ENCODE results near the gene FRS3. TPM values are rescaled to one million over a fixed set of nuclear protein-coding genes. Genes with fewer than 3 reads are reported as not detected.

The FRS3 gene
- total and polyA plus RNA-seq, 9 of the 15 experiments (the other 6 are each of a cell fraction or from before 2014, with no cell fraction given) = 0.03 to 3.7 (median 1.6) TPM

DNA sequence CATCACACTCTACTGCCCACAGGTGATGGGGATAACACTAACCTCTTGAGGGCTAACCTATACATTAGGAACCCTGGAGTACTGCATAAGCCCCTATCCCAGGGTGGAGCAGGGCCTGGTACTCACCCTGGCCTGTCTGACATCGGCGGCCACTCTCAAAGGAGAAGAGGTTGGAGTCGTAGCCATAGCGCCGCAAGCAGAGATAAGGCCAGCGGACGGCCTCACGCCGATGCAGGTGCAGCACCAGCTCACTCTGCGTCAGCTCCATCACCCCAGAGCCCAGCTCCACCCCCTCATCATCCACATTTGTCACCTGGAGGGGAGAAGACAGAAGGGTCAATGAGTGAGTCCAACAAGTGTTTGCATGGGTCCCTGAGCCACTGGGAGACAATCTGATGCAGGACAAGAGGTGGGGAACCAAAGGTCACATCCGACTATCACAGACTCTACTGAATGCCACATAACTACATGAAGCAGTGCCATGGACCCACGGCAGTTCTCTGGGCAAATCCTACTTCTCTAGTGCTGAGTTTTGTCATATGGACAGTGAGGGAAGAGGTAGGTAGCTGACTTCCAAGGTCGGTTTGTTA, 4.3 kb downstream of the FRS3 start:
- Histone ChIP-seq H2AFZ (ENCODE audit: low read depth, low read length) (no peak overlapping the region), H3K27ac (ENCODE audit: extremely low read depth, low read depth, low read length) (no peak overlapping the region), H3K4me2 (ENCODE audit: insufficient read depth, low read length) (no peak overlapping the region), H3K9me1 (ENCODE audit: control insufficient read depth, insufficient read depth, low read length) (no peaks in the 10 kb centered on the region), H4K20me1 (replicated peaks; ENCODE audit: control insufficient read depth, insufficient read depth, low read length) (no peaks in the 10 kb centered on the region; the same call in 1 of the 2 replicates), H3K9ac (ENCODE audit: insufficient read depth in 1 of 2, low read depth in 2 of 2, low read length in 2 of 2) (no peak overlapping the region), H3K4me1 (replicated peaks in 1 of 2; ENCODE audit: control insufficient read depth in 2 of 2, insufficient read depth in 2 of 2, low read length in 2 of 2) (peaks cover 0 to 20% of the 10 kb centered on the region in 2 experiments; a peak in 3 of 5 replicates), H3K9me3 (replicated peaks; ENCODE audit: control insufficient read depth, insufficient read depth, low read depth, low read length) (no peaks in the 10 kb centered on the region), H3K36me3 (ENCODE audit: control insufficient read depth, insufficient read depth, low read length) (peaks cover 22% of the 10 kb centered on the region; the same call in 2 of the 3 replicates), H3K4me3 (no peak overlapping the region), H3K27me3 (ENCODE audit: control insufficient read depth in 2 of 2, insufficient read depth in 2 of 2, low read length in 2 of 2) (no peaks in the 10 kb centered on the region), H3K79me2 (ENCODE audit: control insufficient read depth, insufficient read depth, low read length) (peaks cover 6% of the 10 kb centered on the region; the same call in 1 of the 3 replicates)
- in situ Hi-C loops (cut with MboI) = no loop called here
- DNase-seq (ENCODE audit: extremely low read depth in 1 of 4, low spot score in 3 of 4) (no peak), ATAC-seq (no peak), FAIRE-seq (no peak)
- no TSS peak for BruUV-seq (replicated peaks)
- ChIA-PET CTCF (ENCODE audit: low intra/inter-chr PET ratio) (interaction anchor here (0.7 to 4.3 kb wide), 4 partner anchors 40 to 377 kb away, joined by 3 to 30 read pairs (median 15); partner anchors contain the start of gene TFEB), POLR2A (interaction anchor here (0.6 to 1.0 kb wide), 2 partner anchors 24 to 380 kb away, joined by 3 to 4 read pairs; a partner anchor contains a TSS)
- 73% methylated on average over 13 of the region's 13 CpGs for WGBS (ENCODE audit: insufficient coverage, low coverage, missing lambda C conversion rate)
- intact Hi-C loops (cut with micrococcal nuclease) = loop anchor here (5.0 kb wide), 2 partner anchors 173 to 408 kb away; no protein-coding TSS in a partner anchor
- no peak for TF ChIP-seq CCNT2 (IDR thresholded peaks at IDR 0.05; ENCODE audit: borderline replicate concordance, extremely low read depth, insufficient read length, low read depth, low read length)
- TF ChIP-seq ZNF134 (CRISPR knock-in tag; conservative IDR thresholded peaks at IDR 0.05) = no peak
- TF ChIP-seq CBX3 (IDR thresholded peaks at IDR 0.05; ENCODE audit: borderline replicate concordance in 1 of 2, low read length in 2 of 2) = 0 out of 3 replicates have a peak, but pooled peaks of 1 of the 2 experiments have one; percentile 9
- no peak for TF ChIP-seq CREB1 (IDR thresholded peaks at IDR 0.05)
- TF ChIP-seq CREB1 (CRISPR knock-in tag; IDR thresholded peaks at IDR 0.05) = no peak
- TF ChIP-seq, protein P1, sequence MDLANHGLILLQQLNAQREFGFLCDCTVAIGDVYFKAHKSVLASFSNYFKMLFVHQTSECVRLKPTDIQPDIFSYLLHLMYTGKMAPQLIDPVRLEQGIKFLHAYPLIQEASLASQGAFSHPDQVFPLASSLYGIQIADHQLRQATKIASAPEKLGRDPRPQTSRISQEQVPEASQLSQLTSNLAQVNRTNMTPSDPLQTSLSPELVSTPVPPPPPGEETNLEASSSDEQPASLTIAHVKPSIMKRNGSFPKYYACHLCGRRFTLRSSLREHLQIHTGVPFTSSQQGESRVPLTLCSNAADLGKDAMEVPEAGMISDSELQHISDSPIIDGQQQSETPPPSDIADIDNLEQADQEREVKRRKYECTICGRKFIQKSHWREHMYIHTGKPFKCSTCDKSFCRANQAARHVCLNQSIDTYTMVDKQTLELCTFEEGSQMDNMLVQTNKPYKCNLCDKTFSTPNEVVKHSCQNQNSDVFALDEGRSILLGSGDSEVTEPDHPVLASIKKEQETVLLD (IDR thresholded peaks at IDR 0.05) = no peak
- TF ChIP-seq SRSF7 (optimal IDR thresholded peaks at IDR 0.05; ENCODE audit: low read depth, low read length) = no peak
- TF ChIP-seq, protein P2, sequence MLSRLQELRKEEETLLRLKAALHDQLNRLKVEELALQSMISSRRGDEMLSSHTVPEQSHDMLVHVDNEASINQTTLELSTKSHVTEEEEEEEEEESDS (CRISPR knock-in tag; IDR thresholded peaks at IDR 0.05) = no peak
- no peak for TF ChIP-seq HEY1 (CRISPR knock-in tag; IDR thresholded peaks at IDR 0.05; ENCODE audit: borderline replicate concordance)
- TF ChIP-seq PHB (CRISPR knock-in tag; IDR thresholded peaks at IDR 0.05) = no peak
- TF ChIP-seq FOXK1 (CRISPR knock-in tag; IDR thresholded peaks at IDR 0.05; ENCODE audit: borderline replicate concordance) = 0 out of 2 replicates have a peak, but pooled peaks have one; percentile 13
- TF ChIP-seq, protein P3, sequence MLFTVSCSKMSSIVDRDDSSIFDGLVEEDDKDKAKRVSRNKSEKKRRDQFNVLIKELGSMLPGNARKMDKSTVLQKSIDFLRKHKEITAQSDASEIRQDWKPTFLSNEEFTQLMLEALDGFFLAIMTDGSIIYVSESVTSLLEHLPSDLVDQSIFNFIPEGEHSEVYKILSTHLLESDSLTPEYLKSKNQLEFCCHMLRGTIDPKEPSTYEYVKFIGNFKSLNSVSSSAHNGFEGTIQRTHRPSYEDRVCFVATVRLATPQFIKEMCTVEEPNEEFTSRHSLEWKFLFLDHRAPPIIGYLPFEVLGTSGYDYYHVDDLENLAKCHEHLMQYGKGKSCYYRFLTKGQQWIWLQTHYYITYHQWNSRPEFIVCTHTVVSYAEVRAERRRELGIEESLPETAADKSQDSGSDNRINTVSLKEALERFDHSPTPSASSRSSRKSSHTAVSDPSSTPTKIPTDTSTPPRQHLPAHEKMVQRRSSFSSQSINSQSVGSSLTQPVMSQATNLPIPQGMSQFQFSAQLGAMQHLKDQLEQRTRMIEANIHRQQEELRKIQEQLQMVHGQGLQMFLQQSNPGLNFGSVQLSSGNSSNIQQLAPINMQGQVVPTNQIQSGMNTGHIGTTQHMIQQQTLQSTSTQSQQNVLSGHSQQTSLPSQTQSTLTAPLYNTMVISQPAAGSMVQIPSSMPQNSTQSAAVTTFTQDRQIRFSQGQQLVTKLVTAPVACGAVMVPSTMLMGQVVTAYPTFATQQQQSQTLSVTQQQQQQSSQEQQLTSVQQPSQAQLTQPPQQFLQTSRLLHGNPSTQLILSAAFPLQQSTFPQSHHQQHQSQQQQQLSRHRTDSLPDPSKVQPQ (CRISPR knock-in tag; IDR thresholded peaks at IDR 0.05; ENCODE audit: borderline replicate concordance) = no peak

All from K562 (cell line).